Gastroesophageal sphincter (tissue), 3 donors: ENCODE data around the gene CRYL1.

ENCODE experiments used
- CTCF ChIP-seq, 4 experiments: fragments of 200-600 bp in 2 of 4; fragments of 450-650 bp in 2 of 4; sonication (generic) in 1 of 4; IDR thresholded peaks; one replicate each; pipeline ENCODE4 v1.5.1; 2017 to 2019; ENCODE audit warnings: antibody characterized with exemption in 4 of 4, mild to moderate bottlenecking in 2 of 4, moderate library complexity in 2 of 4
- EP300 ChIP-seq: sonication (generic); formaldehyde crosslinking; IDR thresholded peaks from one replicate; pipeline ENCODE4 v1.6.1; 2017; ENCODE audit warnings: antibody characterized with exemption, mild to moderate bottlenecking
- POLR2AphosphoS5 ChIP-seq: sonication (generic); formaldehyde crosslinking; IDR thresholded peaks from one replicate; pipeline ENCODE4 v1.6.1; 2017; ENCODE audit warnings: antibody characterized with exemption

DNA sequence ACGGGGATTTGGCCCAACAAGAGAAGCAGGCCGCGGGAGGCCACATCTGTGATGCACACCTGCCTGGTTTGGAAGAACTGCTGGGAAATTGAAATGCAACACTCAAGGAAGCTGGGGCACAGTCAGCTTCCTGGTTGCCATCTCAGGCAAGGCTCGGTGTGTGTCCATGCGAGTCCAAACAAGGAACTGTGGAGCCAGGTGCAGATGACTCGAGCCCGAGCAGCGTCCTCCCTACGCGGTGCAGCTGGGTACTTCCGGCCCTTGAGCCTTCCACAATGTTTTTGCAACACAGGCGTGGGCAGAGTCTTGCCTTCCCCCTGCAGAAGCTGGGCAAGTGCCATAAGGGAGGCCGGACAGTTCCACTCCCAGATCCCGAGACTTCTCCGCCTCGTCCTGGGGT, 94.6 kb downstream of the CRYL1 start:
- TF ChIP-seq CTCF (IDR thresholded peaks at IDR 0.05), result no peak
- TF ChIP-seq EP300, result no peak
- no peak for TF ChIP-seq POLR2AphosphoS5
